Measurements from ENCODE around the gene CLCN4. TPM values are rescaled to one million over a fixed set of nuclear protein-coding genes. Genes with fewer than 3 reads are reported as not detected.

CLCN4 gene
- total RNA-seq, 1 donor: 14.1 TPM

- Histone ChIP-seq H3K4me3 (ENCODE audit: insufficient read depth, low read length) (no peak overlapping the region), H2AFZ (ENCODE audit: low read length) (no peak overlapping the region), H3K4me1 (ENCODE audit: insufficient read depth, low read length) (peaks cover 14% of the 10 kb centered on the region), H3K27me3 (ENCODE audit: insufficient read depth, low read length) (no peaks in the 10 kb centered on the region), H3K79me2 (ENCODE audit: insufficient read depth, low read length) (no peaks in the 10 kb centered on the region), H3K4me2 (ENCODE audit: insufficient read depth, low read length) (peak overlapping the region; percentile 32), H3K36me3 (ENCODE audit: insufficient read depth, low read length) (no peaks in the 10 kb centered on the region), H3K27ac (ENCODE audit: low read depth, low read length) (peak overlapping the region; percentile 37), H4K20me1 (ENCODE audit: insufficient read depth, low read length) (no peaks in the 10 kb centered on the region), H3K9me3 (ENCODE audit: low read depth, low read length) (no peaks in the 10 kb centered on the region)
- DNase-seq (ENCODE audit: insufficient read length, low spot score, missing footprints): peak; percentile 84
- TF ChIP-seq, protein P1, sequence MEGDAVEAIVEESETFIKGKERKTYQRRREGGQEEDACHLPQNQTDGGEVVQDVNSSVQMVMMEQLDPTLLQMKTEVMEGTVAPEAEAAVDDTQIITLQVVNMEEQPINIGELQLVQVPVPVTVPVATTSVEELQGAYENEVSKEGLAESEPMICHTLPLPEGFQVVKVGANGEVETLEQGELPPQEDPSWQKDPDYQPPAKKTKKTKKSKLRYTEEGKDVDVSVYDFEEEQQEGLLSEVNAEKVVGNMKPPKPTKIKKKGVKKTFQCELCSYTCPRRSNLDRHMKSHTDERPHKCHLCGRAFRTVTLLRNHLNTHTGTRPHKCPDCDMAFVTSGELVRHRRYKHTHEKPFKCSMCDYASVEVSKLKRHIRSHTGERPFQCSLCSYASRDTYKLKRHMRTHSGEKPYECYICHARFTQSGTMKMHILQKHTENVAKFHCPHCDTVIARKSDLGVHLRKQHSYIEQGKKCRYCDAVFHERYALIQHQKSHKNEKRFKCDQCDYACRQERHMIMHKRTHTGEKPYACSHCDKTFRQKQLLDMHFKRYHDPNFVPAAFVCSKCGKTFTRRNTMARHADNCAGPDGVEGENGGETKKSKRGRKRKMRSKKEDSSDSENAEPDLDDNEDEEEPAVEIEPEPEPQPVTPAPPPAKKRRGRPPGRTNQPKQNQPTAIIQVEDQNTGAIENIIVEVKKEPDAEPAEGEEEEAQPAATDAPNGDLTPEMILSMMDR (IDR thresholded peaks at IDR 0.05; ENCODE audit: extremely low read depth, low read depth, low read length): no peak
Observed at GRCh38 chrX:10175319-10175871, 18.6 kb downstream of the CLCN4 start.

GRCh38 chrX:10176121-10177003 is 19.6 kb downstream of the CLCN4 start:
- no peak overlapping the region for H3K4me2 ChIP-seq (ENCODE audit: insufficient read depth, low read length)
- no peaks in the 10 kb centered on the region for H3K79me2 ChIP-seq (ENCODE audit: insufficient read depth, low read length)
- peaks cover 14% of the 10 kb centered on the region for H3K4me1 ChIP-seq (ENCODE audit: insufficient read depth, low read length)
- H3K9me3 ChIP-seq (ENCODE audit: low read depth, low read length): no peaks in the 10 kb centered on the region
- H3K27me3 ChIP-seq (ENCODE audit: insufficient read depth, low read length): no peaks in the 10 kb centered on the region
- H2AFZ ChIP-seq (ENCODE audit: low read length): no peak overlapping the region
- H3K36me3 ChIP-seq (ENCODE audit: insufficient read depth, low read length): no peaks in the 10 kb centered on the region
- H4K20me1 ChIP-seq (ENCODE audit: insufficient read depth, low read length): no peaks in the 10 kb centered on the region
- TF ChIP-seq, protein P1 (IDR thresholded peaks at IDR 0.05; ENCODE audit: extremely low read depth, low read depth, low read length): no peak
- no peak overlapping the region for H3K4me3 ChIP-seq (ENCODE audit: insufficient read depth, low read length)
- no peak for DNase-seq (ENCODE audit: insufficient read length, low spot score, missing footprints)
- no peak overlapping the region for H3K27ac ChIP-seq (ENCODE audit: low read depth, low read length)

DNA sequence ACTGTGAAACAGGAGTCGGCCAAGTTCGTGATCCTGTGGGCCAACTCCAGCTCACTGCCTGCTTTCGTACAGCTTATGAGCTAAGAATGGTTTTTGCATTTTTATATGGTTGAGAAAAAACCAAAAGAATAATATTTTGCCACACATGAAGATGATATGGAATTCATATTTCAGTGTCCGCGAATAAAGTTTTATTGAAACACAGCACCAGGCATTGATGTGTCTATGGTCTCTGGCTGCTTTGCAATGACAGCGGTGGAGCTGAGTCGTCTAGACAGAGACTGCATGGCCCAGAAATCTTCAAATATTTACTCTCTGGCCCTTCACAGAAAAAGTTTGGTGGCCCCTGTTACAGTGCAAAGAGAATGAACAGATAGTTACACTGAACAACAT is 20.2 kb downstream of the CLCN4 start:
- no peaks in the 10 kb centered on the region for H4K20me1 ChIP-seq (ENCODE audit: insufficient read depth, low read length)
- TF ChIP-seq, protein P1 (IDR thresholded peaks at IDR 0.05; ENCODE audit: extremely low read depth, low read depth, low read length): no peak
- H3K4me2 ChIP-seq (ENCODE audit: insufficient read depth, low read length): no peak overlapping the region
- H3K4me3 ChIP-seq (ENCODE audit: insufficient read depth, low read length): no peak overlapping the region
- H3K9me3 ChIP-seq (ENCODE audit: low read depth, low read length): no peaks in the 10 kb centered on the region
- no peaks in the 10 kb centered on the region for H3K79me2 ChIP-seq (ENCODE audit: insufficient read depth, low read length)
- DNase-seq (ENCODE audit: insufficient read length, low spot score, missing footprints): no peak
- H3K27me3 ChIP-seq (ENCODE audit: insufficient read depth, low read length): no peaks in the 10 kb centered on the region
- H3K36me3 ChIP-seq (ENCODE audit: insufficient read depth, low read length): no peaks in the 10 kb centered on the region
- H3K27ac ChIP-seq (ENCODE audit: low read depth, low read length): no peak overlapping the region
- H2AFZ ChIP-seq (ENCODE audit: low read length): no peak overlapping the region
- H3K4me1 ChIP-seq (ENCODE audit: insufficient read depth, low read length): peaks cover 14% of the 10 kb centered on the region

- H3K79me2 ChIP-seq (ENCODE audit: insufficient read depth, low read length): no peaks in the 10 kb centered on the region
- H3K27me3 ChIP-seq (ENCODE audit: insufficient read depth, low read length): no peaks in the 10 kb centered on the region
- H2AFZ ChIP-seq (ENCODE audit: low read length): no peak overlapping the region
- no peak for DNase-seq (ENCODE audit: insufficient read length, low spot score, missing footprints)
- TF ChIP-seq, protein P1 (IDR thresholded peaks at IDR 0.05; ENCODE audit: extremely low read depth, low read depth, low read length): no peak
- H3K4me2 ChIP-seq (ENCODE audit: insufficient read depth, low read length): no peak overlapping the region
- H3K4me3 ChIP-seq (ENCODE audit: insufficient read depth, low read length): no peak overlapping the region
- peaks cover 14% of the 10 kb centered on the region for H3K4me1 ChIP-seq (ENCODE audit: insufficient read depth, low read length)
- H3K27ac ChIP-seq (ENCODE audit: low read depth, low read length): no peak overlapping the region
- no peaks in the 10 kb centered on the region for H3K36me3 ChIP-seq (ENCODE audit: insufficient read depth, low read length)
- H4K20me1 ChIP-seq (ENCODE audit: insufficient read depth, low read length): no peaks in the 10 kb centered on the region
- no peaks in the 10 kb centered on the region for H3K9me3 ChIP-seq (ENCODE audit: low read depth, low read length)
Observed at GRCh38 chrX:10177601-10178000, 20.8 kb downstream of the CLCN4 start.
